Pancreas (tissue), 10 donors: ENCODE measurements around the gene HSD17B4. TPM values are rescaled to one million over a fixed set of nuclear protein-coding genes. Genes with fewer than 3 reads are reported as not detected.

Experiments
- ATAC-seq, 4 donors: fragments of 200-7000 bp; cut with Tn5 transposase; one replicate each; pipeline versions ENCODE4 v1.8.0 to v1.9.1; 2020; ENCODE audit warnings: mild to moderate bottlenecking in 4 of 4, moderate library complexity in 4 of 4
- DNase-seq, 6 donors: peaks; one replicate each; pipeline ENCODE4 v3.0.0-alpha.2; 2020
- FAIRE-seq: peaks from 2 replicates; lab custom pipeline; 2012; peaks lifted over from hg19 to GRCh38; lab: Jason Lieb, UNC
- H3K27ac ChIP-seq, 4 donors: fragments of 200-600 bp; sonication (generic); 1 replicate in 3 of 4; 2 replicates in 1 of 4; pipeline versions ENCODE4 v1.5.0 to v1.8.0; 2020
- H3K27me3 ChIP-seq, 4 donors: fragments of 200-600 bp; one replicate each; pipeline ENCODE4 v1.8.0; 2021
- H3K36me3 ChIP-seq, 3 donors: fragments of 200-600 bp; sonication (generic) in 1 of 3; one replicate each; pipeline versions ENCODE4 v1.5.0 to v1.8.0; 2020 to 2021
- H3K4me1 ChIP-seq, 3 donors: fragments of 200-600 bp; one replicate each; pipeline ENCODE4 v1.8.0; 2021
- H3K4me3 ChIP-seq, 4 donors: fragments of 200-600 bp; sonication (generic) in 2 of 4; one replicate each; pipeline versions ENCODE4 v1.5.0 to v1.8.0; 2020 to 2021
- H3K9me3 ChIP-seq, 4 donors: fragments of 200-600 bp; one replicate each; pipeline ENCODE4 v1.8.0; 2021
- WGBS, 2 donors: extraction: QIAGEN DNeasy Blood & Tissue Kit; methylation state at CpG; one replicate each; pipeline ENCODE4 v1.1.7; 2013; 5-methylcytosine and 5-hydroxymethylcytosine counted together
- intact Hi-C, 3 donors: fragments of 100-400 bp; cut with DNase I; formaldehyde crosslinking; loops; one replicate each; pipeline versions ENCODE4 v1.11.1 to v1.14.2; 2022
- polyA plus RNA-seq, 2 donors: library from polyadenylated mRNA; stranded (reverse); fragments of 200-250 nt; gene quantifications; one replicate each; pipeline ENCODE4 v1.2.3, GENCODE V29; 2013
- total RNA-seq, 6 donors: library from RNA; stranded (reverse); fragmentation: NEBNext Ultra II Directional in 4 of 6; extraction: Animal tissue kit (Norgen Biotek cat#: 25700) in 4 of 6; gene quantifications; one replicate each; pipeline versions ENCODE4 v1.2.1 to v1.2.4, GENCODE V29; 2021 to 2023
- TF ChIP-seq, protein P1 (sequence below), 4 donors: fragments of 200-600 bp; sonication (generic) in 3 of 4; IDR thresholded peaks; one replicate each; pipeline versions ENCODE4 v1.5.0 to v1.8.0; 2021; ENCODE audit warnings: antibody characterized with exemption in 4 of 4
- donor health status: healthy with polysubstance abuse.
- donor health status: DM: no; HTN: no; CAD: no; lungs with moderate emphysema.
- donor health status: DM: no; HTN: no; CAD: no.
- donor health status: control.
- donor health status: control.
- donor health status: Bipolar disorder and iron deficiency.
- donor health status: DM: yes; HTN: yes; CAD: no.
- donor health status: DM: no; HTN: no; CAD: no.
- donor health status: DM: no; HTN: no; CAD: no.
- donor health status: DM: yes; HTN: yes; CAD: no.

HSD17B4 gene
- total and polyA plus RNA-seq, 8 donors = 120 to 152 (median 130) TPM

DNA sequence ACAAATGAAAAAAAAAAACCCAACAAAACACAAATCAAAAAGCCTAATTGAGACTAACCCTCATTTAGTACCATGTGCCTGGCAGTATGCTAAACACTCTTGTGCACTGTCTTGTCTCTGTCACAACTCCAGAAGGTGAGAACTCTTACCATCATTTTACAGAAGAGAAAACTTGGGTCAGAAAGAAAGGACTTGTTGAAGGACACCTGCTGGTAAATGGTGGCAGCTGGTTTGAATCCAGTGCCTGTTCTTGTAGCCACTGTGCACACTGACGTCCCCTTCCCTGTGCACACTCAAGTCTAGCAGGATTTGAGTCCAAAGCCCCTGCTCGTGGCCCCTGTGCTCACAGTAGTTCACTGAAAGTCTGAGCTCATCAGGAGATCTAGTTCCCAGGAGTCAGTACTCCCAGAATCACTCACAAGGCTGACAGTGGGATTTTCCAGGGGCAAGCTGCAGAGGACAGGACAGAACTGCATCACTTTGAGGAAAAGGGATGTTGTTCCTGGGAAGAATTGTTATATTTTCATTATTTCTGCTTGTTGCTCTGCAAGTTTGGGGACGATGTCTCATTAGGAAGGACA, 43.0 kb upstream of the HSD17B4 start:
- Histone ChIP-seq H3K4me1 (peaks cover 0 to 3% (median 0%) of the 10 kb centered on the region in 3 donors), H3K9me3 (no peaks in the 10 kb centered on the region), H3K36me3 (no peaks in the 10 kb centered on the region), H3K27me3 (no peaks in the 10 kb centered on the region), H3K4me3 (no peak overlapping the region), H3K27ac (no peak overlapping the region)
- intact Hi-C loops = no loop called here
- TF ChIP-seq, protein P1, sequence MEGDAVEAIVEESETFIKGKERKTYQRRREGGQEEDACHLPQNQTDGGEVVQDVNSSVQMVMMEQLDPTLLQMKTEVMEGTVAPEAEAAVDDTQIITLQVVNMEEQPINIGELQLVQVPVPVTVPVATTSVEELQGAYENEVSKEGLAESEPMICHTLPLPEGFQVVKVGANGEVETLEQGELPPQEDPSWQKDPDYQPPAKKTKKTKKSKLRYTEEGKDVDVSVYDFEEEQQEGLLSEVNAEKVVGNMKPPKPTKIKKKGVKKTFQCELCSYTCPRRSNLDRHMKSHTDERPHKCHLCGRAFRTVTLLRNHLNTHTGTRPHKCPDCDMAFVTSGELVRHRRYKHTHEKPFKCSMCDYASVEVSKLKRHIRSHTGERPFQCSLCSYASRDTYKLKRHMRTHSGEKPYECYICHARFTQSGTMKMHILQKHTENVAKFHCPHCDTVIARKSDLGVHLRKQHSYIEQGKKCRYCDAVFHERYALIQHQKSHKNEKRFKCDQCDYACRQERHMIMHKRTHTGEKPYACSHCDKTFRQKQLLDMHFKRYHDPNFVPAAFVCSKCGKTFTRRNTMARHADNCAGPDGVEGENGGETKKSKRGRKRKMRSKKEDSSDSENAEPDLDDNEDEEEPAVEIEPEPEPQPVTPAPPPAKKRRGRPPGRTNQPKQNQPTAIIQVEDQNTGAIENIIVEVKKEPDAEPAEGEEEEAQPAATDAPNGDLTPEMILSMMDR (IDR thresholded peaks at IDR 0.05) = no peak
- DNase-seq (no peak), FAIRE-seq (no peak), ATAC-seq (no peak)
- 67 to 81% methylated on average over 3 of the region's 3 CpGs for WGBS, 2 donors

- Histone ChIP-seq H3K9me3 (no peaks in the 10 kb centered on the region), H3K4me1 (peaks cover 0 to 3% (median 0%) of the 10 kb centered on the region in 3 donors), H3K36me3 (no peaks in the 10 kb centered on the region), H3K27ac (no peak overlapping the region), H3K27me3 (no peaks in the 10 kb centered on the region), H3K4me3 (no peak overlapping the region)
- intact Hi-C loops = loop anchor here in 1 of 3 donors (10.0 kb wide), 1 partner anchor 256 kb away; no protein-coding TSS in a partner anchor
- DNase-seq (no peak), ATAC-seq (no peak), FAIRE-seq (no peak)
- TF ChIP-seq, protein P1 (IDR thresholded peaks at IDR 0.05) = no peak
- 87 to 91% methylated on average over 4 of the region's 4 CpGs for WGBS, 2 donors
These were observed 41.7 kb upstream of the HSD17B4 start for GRCh38 chr5:119410448-119411159.

DNA sequence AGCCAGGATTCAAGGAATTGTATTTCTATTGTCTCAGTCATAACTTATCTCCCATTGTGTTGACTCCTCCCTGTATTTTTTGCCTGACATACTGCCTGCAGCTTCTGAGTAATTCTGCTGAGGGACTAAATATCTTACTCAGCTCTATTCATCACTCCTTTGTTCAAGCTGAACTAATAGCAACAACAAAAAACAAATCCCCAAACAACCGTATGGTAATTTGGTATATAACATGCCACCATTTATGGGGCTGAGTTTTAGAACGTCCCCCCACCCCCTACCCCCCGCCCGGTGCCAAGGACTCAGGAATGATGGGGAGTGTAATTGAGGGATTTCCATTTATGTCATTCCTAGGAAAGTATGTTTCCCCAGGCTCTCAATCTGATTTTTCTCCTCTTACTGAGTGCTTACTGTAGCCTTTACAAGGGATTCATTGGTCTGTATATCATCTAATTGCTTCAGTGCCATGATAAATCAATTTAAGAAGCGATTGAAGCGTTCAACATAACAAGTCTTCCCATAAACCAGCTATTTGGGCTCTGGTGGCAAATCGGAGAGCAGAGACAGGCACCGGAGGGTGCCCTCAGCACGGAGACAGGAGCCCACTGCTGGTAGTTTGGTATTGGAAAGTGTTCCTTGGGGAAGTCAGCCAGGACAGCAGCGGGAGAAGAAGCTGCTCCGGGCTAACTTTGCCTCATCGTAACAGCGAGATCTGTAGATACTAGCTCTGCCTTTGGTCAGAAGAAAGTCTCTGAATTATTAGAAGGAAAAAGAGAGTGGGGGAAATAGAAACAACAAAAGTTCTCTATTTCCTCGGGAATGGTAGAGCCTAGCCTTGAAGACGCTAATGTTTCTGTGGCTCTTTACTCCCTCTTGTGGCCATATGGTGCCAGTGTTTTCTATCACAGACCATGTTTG, 40.7 kb upstream of the HSD17B4 start:
- intact Hi-C loops = loop anchor here in 1 of 3 donors (10.0 kb wide), 1 partner anchor 257 kb away; no protein-coding TSS in a partner anchor

More for the DNA sequence above, 40.7 kb upstream of the HSD17B4 start:
- Histone ChIP-seq H3K9me3 (no peaks in the 10 kb centered on the region), H3K36me3 (no peaks in the 10 kb centered on the region), H3K4me3 (peak overlapping the region in 3 of 4 donors; percentile 4 to 49 (median 42)), H3K27ac (peak overlapping the region in 1 of 4 donors; percentile 63), H3K27me3 (no peaks in the 10 kb centered on the region), H3K4me1 (peaks cover 0 to 3% (median 0%) of the 10 kb centered on the region in 3 donors)
- peak; percentile 96 to 98 (median 98) for ATAC-seq
- peak; percentile 37 for FAIRE-seq
- WGBS, 2 donors = 7 to 8% methylated on average over 15 of the region's 15 CpGs
- TF ChIP-seq, protein P1 (IDR thresholded peaks at IDR 0.05) = peak; percentile 83 to 90 (median 89)
- peak in 4 of 6 donors; percentile 43 to 69 (median 60) for DNase-seq
